GM12801 (cell line): ENCODE measurements around the gene COL9A1.

Source experiments
- CTCF ChIP-seq: IDR thresholded peaks from one replicate; pipeline ENCODE4 v1.5.1; 2011; ENCODE audit warnings: control low read depth; ENCODE audit not compliant: insufficient read length; ENCODE audit errors: extremely low read depth

The COL9A1 gene

DNA sequence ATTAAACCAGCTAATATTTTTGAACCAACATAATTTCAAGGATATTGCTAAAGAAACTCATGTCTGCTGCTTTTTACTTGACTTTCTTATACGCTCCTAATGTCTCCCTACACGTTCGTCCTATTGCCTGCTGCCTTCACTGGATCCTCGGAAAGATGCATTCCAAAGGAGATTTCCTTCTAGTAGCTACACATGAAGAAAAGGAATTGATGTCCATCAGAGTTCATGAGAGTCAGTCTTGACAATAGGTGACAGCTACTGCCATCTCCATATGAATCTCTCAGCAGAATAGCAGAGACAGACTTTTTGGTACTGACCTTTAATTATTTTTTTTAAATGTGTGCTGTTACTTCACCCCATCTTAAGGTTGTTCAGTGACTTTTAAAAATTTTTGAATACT, 24.2 kb upstream of the COL9A1 start:
- TF ChIP-seq CTCF = no peak

DNA sequence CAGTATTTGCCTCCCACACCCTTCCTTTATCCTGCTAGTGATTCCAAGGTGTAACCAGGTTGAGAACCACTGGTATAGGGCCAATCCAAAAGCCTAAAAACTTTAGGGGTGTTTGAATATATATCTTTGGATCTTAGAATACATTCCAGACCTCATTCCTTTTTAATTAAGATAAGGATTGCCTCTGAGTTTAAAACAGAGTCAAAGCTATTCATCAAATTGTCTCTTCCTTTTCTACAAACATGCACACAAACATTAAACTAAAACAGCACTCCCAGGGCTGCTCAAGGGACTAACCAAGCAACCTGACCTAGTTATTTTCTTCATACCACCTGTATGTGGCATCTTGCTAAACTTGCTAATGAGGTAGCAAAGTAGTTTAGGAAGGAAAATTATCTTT, 22.1 kb upstream of the COL9A1 start:
- TF ChIP-seq CTCF = no peak

GRCh38 chr6:70315079-70315751, 12.3 kb upstream of the COL9A1 start:
- no peak for TF ChIP-seq CTCF

GRCh38 chr6:70314296-70314695, 11.4 kb upstream of the COL9A1 start:
- no peak for TF ChIP-seq CTCF

DNA sequence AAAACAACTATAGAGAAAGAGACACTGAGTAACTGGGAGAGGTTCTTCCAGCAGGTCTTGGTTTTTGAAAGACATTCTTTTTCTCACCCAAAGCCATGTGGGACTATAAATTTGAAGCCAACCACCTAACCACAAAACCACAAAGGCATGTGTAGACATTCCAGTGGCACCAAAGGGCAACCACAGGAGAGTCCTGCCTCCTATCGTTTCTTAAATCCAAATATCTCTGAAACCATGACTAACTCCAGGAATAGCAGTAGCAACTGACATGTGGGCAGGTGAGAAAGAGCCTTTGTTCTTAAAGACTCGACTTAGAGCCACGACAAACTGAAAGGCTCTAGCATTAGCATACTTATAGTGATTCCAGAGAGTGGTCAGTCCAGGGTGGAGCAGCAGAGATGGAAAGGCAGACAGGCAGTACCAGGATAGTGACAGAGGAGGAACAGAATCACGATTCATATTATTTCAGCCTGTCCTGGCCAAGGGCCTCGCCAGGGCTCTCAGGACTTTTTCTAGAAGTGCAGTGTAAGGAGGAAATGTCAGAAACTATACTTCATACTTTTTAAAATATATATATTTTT, 9.4 kb upstream of the COL9A1 start:
- TF ChIP-seq CTCF = no peak

- TF ChIP-seq CTCF = no peak
These were observed 7.3 kb upstream of the COL9A1 start for GRCh38 chr6:70310063-70310694.

- no peak for TF ChIP-seq CTCF
These were observed 6.4 kb upstream of the COL9A1 start for GRCh38 chr6:70309243-70309642.
